OCI-M2 (cell line): ENCODE results near the gene CARMIL1.

Experiments used
- DNase-seq: peaks from one replicate; lab custom pipeline; 2025; ENCODE audit not compliant: unreplicated experiment; lab: John Stamatoyannopoulos, UW

Gene CARMIL1

GRCh38 chr6:25306379-25306778 is 27.2 kb downstream of the CARMIL1 start:
- DNase-seq, result no peak

GRCh38 chr6:25307805-25308494 is 28.8 kb downstream of the CARMIL1 start:
- no peak for DNase-seq

- DNase-seq, result no peak
These were observed 30.7 kb downstream of the CARMIL1 start for GRCh38 chr6:25309886-25310285.

- no peak for DNase-seq
These were observed 32.2 kb downstream of the CARMIL1 start for GRCh38 chr6:25311331-25311840.

GRCh38 chr6:25312034-25312620 is 33.0 kb downstream of the CARMIL1 start:
- no peak for DNase-seq

GRCh38 chr6:25312703-25313102 is 33.5 kb downstream of the CARMIL1 start:
- DNase-seq, result no peak

- no peak for DNase-seq
These were observed 35.5 kb downstream of the CARMIL1 start for GRCh38 chr6:25314509-25315175.

- no peak for DNase-seq
These were observed 36.3 kb downstream of the CARMIL1 start for GRCh38 chr6:25315194-25316177.

GRCh38 chr6:25316626-25317025 is 37.5 kb downstream of the CARMIL1 start:
- DNase-seq, result no peak

GRCh38 chr6:25318589-25318988 is 39.4 kb downstream of the CARMIL1 start:
- no peak for DNase-seq

- DNase-seq, result no peak
These were observed 41.3 kb downstream of the CARMIL1 start for GRCh38 chr6:25320459-25320858.

- no peak for DNase-seq
These were observed 43.5 kb downstream of the CARMIL1 start for GRCh38 chr6:25322692-25323091.

GRCh38 chr6:25324066-25324762 is 45.0 kb downstream of the CARMIL1 start:
- no peak for DNase-seq

GRCh38 chr6:25326126-25326525 is 47.0 kb downstream of the CARMIL1 start:
- DNase-seq, result no peak

GRCh38 chr6:25326960-25327359 is 47.8 kb downstream of the CARMIL1 start:
- DNase-seq, result no peak

- DNase-seq, result no peak
These were observed 48.3 kb downstream of the CARMIL1 start for GRCh38 chr6:25327432-25327831.

- DNase-seq, result no peak
These were observed 50.1 kb downstream of the CARMIL1 start for GRCh38 chr6:25329161-25329817.

- no peak for DNase-seq
These were observed 50.8 kb downstream of the CARMIL1 start for GRCh38 chr6:25329982-25330381.

GRCh38 chr6:25330796-25331685 is 51.9 kb downstream of the CARMIL1 start:
- no peak for DNase-seq
